WTC11 (cell line): ENCODE data around the gene CACNA1D.

Experiments used
- ZBTB21 ChIP-seq: sonication (generic); formaldehyde crosslinking; IDR thresholded peaks from 2 replicates; pipeline ENCODE4 v1.8.1; 2023; ENCODE audit warnings: mild to moderate bottlenecking, missing genetic modification reagents, borderline replicate concordance
- TF ChIP-seq, protein P1 (sequence below): sonication (generic); formaldehyde crosslinking; IDR thresholded peaks from 2 replicates; pipeline ENCODE4 v1.8.1; 2023; ENCODE audit warnings: mild to moderate bottlenecking, missing genetic modification reagents
- TF ChIP-seq, protein P2 (sequence below): sonication (generic); formaldehyde crosslinking; conservative IDR thresholded peaks from 2 replicates; pipeline ENCODE4 v1.8.1; 2022; ENCODE audit warnings: mild to moderate bottlenecking, missing genetic modification reagents
- TF ChIP-seq, protein P3 (sequence below): sonication (generic); formaldehyde crosslinking; IDR thresholded peaks from 2 replicates; pipeline ENCODE4 v1.8.0; 2023; ENCODE audit warnings: missing genetic modification reagents

DNA sequence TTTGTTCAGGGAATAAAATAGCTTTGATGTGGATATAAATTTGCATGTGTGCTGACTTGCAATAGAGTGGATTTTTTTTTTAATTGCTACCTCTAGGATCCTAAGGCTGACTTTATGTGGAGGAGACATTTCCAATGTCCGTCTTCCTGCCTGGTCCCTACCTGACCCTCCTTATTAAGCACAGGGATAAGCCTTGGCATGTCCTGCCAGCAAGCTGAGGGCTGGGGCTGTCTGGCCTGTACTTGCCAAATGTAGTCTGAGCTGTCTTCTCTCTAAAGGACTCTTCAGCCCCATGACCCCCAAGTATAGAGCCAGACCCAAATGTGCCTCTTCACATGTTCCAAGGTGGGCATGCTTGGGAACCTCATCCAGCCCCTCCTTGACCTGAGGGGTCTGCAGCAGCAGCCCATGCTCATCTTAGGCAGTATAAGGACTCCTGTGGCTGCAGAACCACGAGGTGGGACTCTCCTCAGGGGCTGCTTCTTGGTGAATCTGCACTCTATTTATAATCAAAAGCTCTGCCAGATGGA is 88.8 kb downstream of the CACNA1D start:
- TF ChIP-seq ZBTB21, result no peak
- TF ChIP-seq, protein P1, sequence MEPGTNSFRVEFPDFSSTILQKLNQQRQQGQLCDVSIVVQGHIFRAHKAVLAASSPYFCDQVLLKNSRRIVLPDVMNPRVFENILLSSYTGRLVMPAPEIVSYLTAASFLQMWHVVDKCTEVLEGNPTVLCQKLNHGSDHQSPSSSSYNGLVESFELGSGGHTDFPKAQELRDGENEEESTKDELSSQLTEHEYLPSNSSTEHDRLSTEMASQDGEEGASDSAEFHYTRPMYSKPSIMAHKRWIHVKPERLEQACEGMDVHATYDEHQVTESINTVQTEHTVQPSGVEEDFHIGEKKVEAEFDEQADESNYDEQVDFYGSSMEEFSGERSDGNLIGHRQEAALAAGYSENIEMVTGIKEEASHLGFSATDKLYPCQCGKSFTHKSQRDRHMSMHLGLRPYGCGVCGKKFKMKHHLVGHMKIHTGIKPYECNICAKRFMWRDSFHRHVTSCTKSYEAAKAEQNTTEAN, result no peak
- TF ChIP-seq, protein P2, sequence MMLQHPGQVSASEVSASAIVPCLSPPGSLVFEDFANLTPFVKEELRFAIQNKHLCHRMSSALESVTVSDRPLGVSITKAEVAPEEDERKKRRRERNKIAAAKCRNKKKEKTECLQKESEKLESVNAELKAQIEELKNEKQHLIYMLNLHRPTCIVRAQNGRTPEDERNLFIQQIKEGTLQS, result no peak
- TF ChIP-seq, protein P3, sequence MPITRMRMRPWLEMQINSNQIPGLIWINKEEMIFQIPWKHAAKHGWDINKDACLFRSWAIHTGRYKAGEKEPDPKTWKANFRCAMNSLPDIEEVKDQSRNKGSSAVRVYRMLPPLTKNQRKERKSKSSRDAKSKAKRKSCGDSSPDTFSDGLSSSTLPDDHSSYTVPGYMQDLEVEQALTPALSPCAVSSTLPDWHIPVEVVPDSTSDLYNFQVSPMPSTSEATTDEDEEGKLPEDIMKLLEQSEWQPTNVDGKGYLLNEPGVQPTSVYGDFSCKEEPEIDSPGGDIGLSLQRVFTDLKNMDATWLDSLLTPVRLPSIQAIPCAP (CRISPR knock-in tag), result no peak
